Liver (tissue), 9 donors: ENCODE data around the gene SERPINF2. TPM values are rescaled to one million over a fixed set of nuclear protein-coding genes. Genes with fewer than 3 reads are reported as not detected.

Source experiments
- DNase-seq: peaks from one replicate; pipeline ENCODE4 v3.0.0-alpha.2; 2017; ENCODE audit warnings: low spot score
- H3K27ac ChIP-seq, 2 donors: one replicate each; pipeline ENCODE4 v1.7.0; 2013; ENCODE audit warnings: inconsistent platforms in 2 of 2, low read length in 2 of 2, control low read depth in 1 of 2, low read depth in 1 of 2, mild to moderate bottlenecking in 1 of 2
- H3K27me3 ChIP-seq, 4 donors: one replicate each; pipeline versions ENCODE4 v1.6.1 to v1.7.0; 2013; ENCODE audit warnings: low read length in 3 of 4, inconsistent platforms in 1 of 4, mild to moderate bottlenecking in 1 of 4, moderate library complexity in 1 of 4; ENCODE audit not compliant: control insufficient read depth in 4 of 4, insufficient read depth in 4 of 4
- H3K36me3 ChIP-seq, 4 donors: one replicate each; pipeline versions ENCODE4 v1.6.1 to v1.7.0; 2013; ENCODE audit warnings: low read length in 3 of 4, mild to moderate bottlenecking in 3 of 4, low read depth in 1 of 4, moderate library complexity in 1 of 4; ENCODE audit not compliant: control insufficient read depth in 4 of 4, insufficient read depth in 3 of 4
- H3K4me1 ChIP-seq, 4 donors: one replicate each; pipeline versions ENCODE4 v1.6.1 to v1.7.0; 2013; ENCODE audit warnings: low read length in 3 of 4, mild to moderate bottlenecking in 3 of 4, moderate library complexity in 1 of 4; ENCODE audit not compliant: control insufficient read depth in 4 of 4, insufficient read depth in 4 of 4
- H3K4me3 ChIP-seq, 3 donors: one replicate each; pipeline versions ENCODE4 v1.6.1 to v1.7.0; 2013; ENCODE audit warnings: low read length in 3 of 3, control low read depth in 1 of 3, low read depth in 1 of 3, mild to moderate bottlenecking in 1 of 3
- H3K9ac ChIP-seq, 2 donors: one replicate each; pipeline ENCODE4 v1.7.0; 2013; ENCODE audit warnings: low read length in 2 of 2, mild to moderate bottlenecking in 2 of 2, moderate library complexity in 2 of 2, control low read depth in 1 of 2, low read depth in 1 of 2
- H3K9me3 ChIP-seq, 4 donors: one replicate each; pipeline versions ENCODE4 v1.6.1 to v1.7.0; 2013; ENCODE audit warnings: low read length in 3 of 4; ENCODE audit not compliant: control insufficient read depth in 4 of 4
- ATF3 ChIP-seq: IDR thresholded peaks from 2 replicates; pipeline ENCODE4 v1.6.1; 2016; ENCODE audit warnings: antibody characterized with exemption
- EGR1 ChIP-seq, 2 donors: IDR thresholded peaks; 2 replicates each; pipeline ENCODE4 v1.6.1; 2016 to 2018; ENCODE audit warnings: antibody characterized with exemption in 2 of 2, low read depth in 2 of 2
- FOXA1 ChIP-seq: IDR thresholded peaks from 2 replicates; pipeline ENCODE4 v1.6.1; 2016; ENCODE audit warnings: antibody characterized with exemption
- GABPA ChIP-seq, 2 donors: IDR thresholded peaks in 1 of 2; conservative IDR thresholded peaks in 1 of 2; 2 replicates each; pipeline ENCODE4 v1.6.1; 2016; ENCODE audit warnings: antibody characterized with exemption in 2 of 2, mild to moderate bottlenecking in 1 of 2, moderate library complexity in 1 of 2
- HNF4A ChIP-seq, 2 donors: conservative IDR thresholded peaks; 2 replicates each; pipeline ENCODE4 v1.6.1; 2016; ENCODE audit warnings: antibody characterized with exemption in 2 of 2, mild to moderate bottlenecking in 2 of 2
- HNF4G ChIP-seq: IDR thresholded peaks from 2 replicates; pipeline ENCODE4 v1.6.1; 2016; ENCODE audit warnings: antibody characterized with exemption
- JUND ChIP-seq, 2 donors: IDR thresholded peaks; 2 replicates each; pipeline ENCODE4 v1.6.1; 2016; ENCODE audit warnings: antibody characterized with exemption in 2 of 2
- MAX ChIP-seq: IDR thresholded peaks from 2 replicates; pipeline ENCODE4 v1.6.1; 2016; ENCODE audit warnings: antibody characterized with exemption
- NR2F2 ChIP-seq: IDR thresholded peaks from 2 replicates; pipeline ENCODE4 v1.6.1; 2016; ENCODE audit warnings: antibody characterized with exemption
- RAD21 ChIP-seq, 2 donors: IDR thresholded peaks; 2 replicates each; pipeline ENCODE4 v1.6.1; 2016; ENCODE audit warnings: antibody characterized with exemption in 2 of 2, mild to moderate bottlenecking in 2 of 2
- REST ChIP-seq: IDR thresholded peaks from 2 replicates; pipeline ENCODE4 v1.6.1; 2016; ENCODE audit warnings: antibody characterized with exemption, mild to moderate bottlenecking
- RXRA ChIP-seq, 2 donors: IDR thresholded peaks; 2 replicates each; pipeline ENCODE4 v1.6.1; 2017 to 2018; ENCODE audit warnings: antibody characterized with exemption in 2 of 2, mild to moderate bottlenecking in 1 of 2
- SP1 ChIP-seq: IDR thresholded peaks from 2 replicates; pipeline ENCODE4 v1.6.1; 2018; ENCODE audit warnings: antibody characterized with exemption, mild to moderate bottlenecking
- TAF1 ChIP-seq: conservative IDR thresholded peaks from 2 replicates; pipeline ENCODE4 v1.6.1; 2016; ENCODE audit warnings: antibody characterized with exemption, mild to moderate bottlenecking
- ZBTB33 ChIP-seq: IDR thresholded peaks from 2 replicates; pipeline ENCODE4 v1.6.1; 2016; ENCODE audit warnings: antibody characterized with exemption
- WGBS: extraction: QIAGEN DNeasy Blood & Tissue Kit; methylation state at CpG from one replicate; pipeline ENCODE4 v1.1.7; 2013; 5-methylcytosine and 5-hydroxymethylcytosine counted together
- polyA plus RNA-seq, 2 donors: library from polyadenylated mRNA; stranded (reverse) in 1 of 2; unstranded in 1 of 2; fragments of 200-250 nt in 1 of 2; fragments of >200 nt in 1 of 2; fragmentation: Nextera tagmentation in 1 of 2; extraction: Ambion mirVana in 1 of 2; gene quantifications; one replicate each; pipeline versions ENCODE4 v1.2.1 to v1.2.3, GENCODE V29; 2013 to 2015
- total RNA-seq, 2 donors: library from RNA; depleted of rRNA; stranded (reverse); fragments of >200 nt; gene quantifications; one replicate each; pipeline ENCODE4 v1.2.3, GENCODE V29; 2014
- donor health status: healthy.
- donor health status: healthy.
- donor health status: healthy.
- donor health status: healthy.
- donor health status: healthy.

Gene SERPINF2
- total and polyA plus RNA-seq, 4 donors, result 477 to 1,248 (median 675) TPM

GRCh38 chr17:1730326-1731193 is 12.1 kb upstream of the SERPINF2 start:
- H3K4me3 ChIP-seq, result no peak overlapping the region
- no peak for TF ChIP-seq MAX
- no peak for TF ChIP-seq EGR1 (IDR thresholded peaks at IDR 0.05; ENCODE audit: low read depth in 2 of 2)
- no peak for TF ChIP-seq HNF4A (conservative IDR thresholded peaks at IDR 0.05)
- no peak for TF ChIP-seq NR2F2
- no peak for TF ChIP-seq JUND (IDR thresholded peaks at IDR 0.05)
- TF ChIP-seq HNF4G, result no peak
- no peak for TF ChIP-seq RXRA (IDR thresholded peaks at IDR 0.05)
- TF ChIP-seq GABPA (IDR thresholded peaks at IDR 0.05 in 1 of 2, conservative IDR thresholded peaks at IDR 0.05 in 1 of 2), result no peak
- no peaks in the 10 kb centered on the region for H3K9me3 ChIP-seq
- DNase-seq, result peak; percentile 97
- WGBS, result 89% methylated on average over 40 of the region's 40 CpGs
- peak overlapping the region in 1 of 2 donors; percentile 16 for H3K9ac ChIP-seq
- peaks cover 7 to 39% (median 27%) of the 10 kb centered on the region in 4 donors for H3K4me1 ChIP-seq
- H3K27me3 ChIP-seq, result no peaks in the 10 kb centered on the region
- peak overlapping the region; percentile 14 to 63 for H3K27ac ChIP-seq
- peaks cover 5 to 12% (median 8%) of the 10 kb centered on the region in 4 donors for H3K36me3 ChIP-seq

- H3K9ac ChIP-seq, result no peak overlapping the region
- peaks cover 5 to 12% (median 8%) of the 10 kb centered on the region in 4 donors for H3K36me3 ChIP-seq
- TF ChIP-seq ATF3, result no peak
- no peak for TF ChIP-seq JUND (IDR thresholded peaks at IDR 0.05)
- TF ChIP-seq ZBTB33, result no peak
- no peak for TF ChIP-seq GABPA (IDR thresholded peaks at IDR 0.05 in 1 of 2, conservative IDR thresholded peaks at IDR 0.05 in 1 of 2)
- no peak for TF ChIP-seq FOXA1
- no peak for TF ChIP-seq MAX
- TF ChIP-seq SP1, result no peak
- TF ChIP-seq NR2F2, result no peak
- no peaks in the 10 kb centered on the region for H3K27me3 ChIP-seq
- no peak for DNase-seq
- H3K27ac ChIP-seq, result no peak overlapping the region
- peaks cover 5 to 39% (median 26%) of the 10 kb centered on the region in 4 donors for H3K4me1 ChIP-seq
- 89% methylated on average over 10 of the region's 10 CpGs for WGBS
- H3K4me3 ChIP-seq, result no peak overlapping the region
- H3K9me3 ChIP-seq, result no peaks in the 10 kb centered on the region
Observed at GRCh38 chr17:1731194-1731506, 11.5 kb upstream of the SERPINF2 start.

GRCh38 chr17:1732241-1732832 is 10.3 kb upstream of the SERPINF2 start:
- Histone ChIP-seq H3K4me3 (no peak overlapping the region), H3K9me3 (no peaks in the 10 kb centered on the region), H3K9ac (no peak overlapping the region), H3K27ac (no peak overlapping the region), H3K36me3 (peaks cover 4 to 12% (median 8%) of the 10 kb centered on the region in 4 donors), H3K4me1 (peaks cover 3 to 39% (median 24%) of the 10 kb centered on the region in 4 donors), H3K27me3 (no peaks in the 10 kb centered on the region)
- WGBS, result 96% methylated on average over 22 of the region's 22 CpGs
- no peak for DNase-seq
- TF ChIP-seq ZBTB33 (no peak), FOXA1 (no peak), NR2F2 (no peak), JUND (IDR thresholded peaks at IDR 0.05) (no peak), RAD21 (IDR thresholded peaks at IDR 0.05) (no peak), SP1 (no peak), TAF1 (no peak), REST (no peak), MAX (no peak), EGR1 (IDR thresholded peaks at IDR 0.05; ENCODE audit: low read depth in 2 of 2) (no peak), HNF4G (no peak), GABPA (IDR thresholded peaks at IDR 0.05 in 1 of 2, conservative IDR thresholded peaks at IDR 0.05 in 1 of 2) (no peak)
